Eye (tissue), 1 donor: Measurements from ENCODE around the gene BABAM2.
A peak's percentile ranks its signal among the peaks of the same experiment; 100 is the strongest.

Experiments used
- DNase-seq: peaks from one replicate; pipeline ENCODE4 v3.0.0-alpha.2; 2015

The BABAM2 gene

GRCh38 chr2:28338046-28338817 lies 447.7 kb downstream of the BABAM2 start:
- DNase-seq = peak; percentile 83

DNA sequence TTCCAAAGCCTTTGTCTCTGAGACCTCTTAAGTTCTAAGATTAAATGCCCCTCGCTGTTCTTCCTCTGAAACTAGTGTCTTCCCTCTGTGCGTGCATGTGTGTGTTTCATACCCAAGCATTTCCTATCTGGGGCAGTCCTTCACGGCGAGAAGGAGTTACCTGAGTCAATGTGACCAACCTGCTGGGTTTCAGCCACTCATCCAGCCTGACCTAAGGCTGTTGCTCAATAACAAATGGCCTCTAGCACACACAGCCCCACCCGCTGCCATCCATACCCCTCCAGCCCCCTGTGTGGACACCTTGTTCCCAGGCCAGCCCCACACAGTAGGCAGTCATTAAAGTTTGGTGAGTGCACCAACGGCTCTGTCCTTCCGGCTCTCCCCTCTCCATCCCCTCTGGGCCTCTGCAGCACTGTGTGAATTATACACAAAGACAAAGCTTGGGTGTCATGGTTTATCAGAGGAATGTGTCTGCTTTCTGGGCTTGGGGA lies 448.3 kb downstream of the BABAM2 start:
- DNase-seq = peak; percentile 67

DNA sequence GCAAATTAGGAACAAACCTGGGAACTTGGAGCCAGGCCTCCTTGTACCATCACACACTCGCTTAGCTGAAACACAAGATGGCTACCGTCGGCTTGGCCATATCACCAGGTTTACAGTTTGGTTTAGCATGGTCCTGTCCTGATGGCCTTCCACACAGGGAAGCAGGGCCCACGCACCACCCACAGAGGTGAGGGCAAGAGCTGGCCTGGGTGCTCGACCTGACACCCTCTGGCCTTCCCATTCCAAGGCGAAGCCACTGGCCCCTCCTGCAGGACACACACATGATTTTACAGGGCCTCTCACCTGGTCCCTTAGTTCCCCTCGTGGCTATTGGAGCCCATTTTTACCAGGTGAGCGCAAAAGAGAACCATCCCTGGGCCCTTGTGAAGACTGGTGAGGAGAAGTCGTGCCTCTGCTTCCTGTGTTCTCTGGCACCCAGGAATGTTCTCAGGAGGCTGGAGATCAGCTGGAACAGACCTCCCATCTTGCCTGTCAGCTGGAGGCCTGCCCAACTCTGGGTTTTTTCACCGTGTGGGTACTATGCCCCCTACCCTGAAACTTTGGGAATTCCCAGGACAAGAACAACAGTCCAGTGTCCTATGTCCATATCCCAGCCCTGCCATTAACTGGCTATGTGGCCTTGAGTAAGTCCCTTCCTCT lies 449.1 kb downstream of the BABAM2 start:
- DNase-seq = no peak

GRCh38 chr2:28340312-28341202 lies 450.0 kb downstream of the BABAM2 start:
- no peak for DNase-seq

DNA sequence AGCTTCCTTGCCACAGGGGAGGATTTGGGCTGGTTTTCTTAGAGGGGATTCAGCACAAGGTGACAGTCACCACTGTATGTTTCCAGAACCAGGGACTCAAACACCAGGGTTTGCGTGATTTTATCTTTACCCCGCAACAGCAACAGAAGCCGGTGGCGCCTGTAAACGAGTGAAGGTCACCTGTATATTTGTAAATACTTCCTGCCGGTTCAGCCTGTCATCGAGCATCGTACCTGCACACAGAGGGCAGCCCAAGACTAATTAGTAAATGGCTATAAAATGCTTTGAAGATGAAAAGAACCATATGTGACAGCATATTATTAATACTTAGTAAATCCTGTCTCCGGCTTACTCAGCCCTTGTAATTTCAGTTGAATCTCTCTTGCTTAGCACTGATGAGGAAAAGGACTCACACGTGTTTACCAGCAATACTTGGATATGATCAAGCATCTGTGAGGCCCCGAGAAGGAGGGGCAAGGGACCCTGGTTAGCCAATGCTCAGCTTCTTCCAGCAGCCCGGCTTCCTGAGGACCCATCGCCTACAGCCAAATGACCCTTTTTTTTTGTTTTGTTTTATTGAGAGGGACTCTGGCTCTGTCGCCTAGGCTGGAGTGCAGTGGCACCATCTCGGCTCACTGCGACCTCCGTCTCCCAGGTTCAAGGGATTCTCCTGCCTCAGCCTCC lies 450.8 kb downstream of the BABAM2 start:
- no peak for DNase-seq

DNA sequence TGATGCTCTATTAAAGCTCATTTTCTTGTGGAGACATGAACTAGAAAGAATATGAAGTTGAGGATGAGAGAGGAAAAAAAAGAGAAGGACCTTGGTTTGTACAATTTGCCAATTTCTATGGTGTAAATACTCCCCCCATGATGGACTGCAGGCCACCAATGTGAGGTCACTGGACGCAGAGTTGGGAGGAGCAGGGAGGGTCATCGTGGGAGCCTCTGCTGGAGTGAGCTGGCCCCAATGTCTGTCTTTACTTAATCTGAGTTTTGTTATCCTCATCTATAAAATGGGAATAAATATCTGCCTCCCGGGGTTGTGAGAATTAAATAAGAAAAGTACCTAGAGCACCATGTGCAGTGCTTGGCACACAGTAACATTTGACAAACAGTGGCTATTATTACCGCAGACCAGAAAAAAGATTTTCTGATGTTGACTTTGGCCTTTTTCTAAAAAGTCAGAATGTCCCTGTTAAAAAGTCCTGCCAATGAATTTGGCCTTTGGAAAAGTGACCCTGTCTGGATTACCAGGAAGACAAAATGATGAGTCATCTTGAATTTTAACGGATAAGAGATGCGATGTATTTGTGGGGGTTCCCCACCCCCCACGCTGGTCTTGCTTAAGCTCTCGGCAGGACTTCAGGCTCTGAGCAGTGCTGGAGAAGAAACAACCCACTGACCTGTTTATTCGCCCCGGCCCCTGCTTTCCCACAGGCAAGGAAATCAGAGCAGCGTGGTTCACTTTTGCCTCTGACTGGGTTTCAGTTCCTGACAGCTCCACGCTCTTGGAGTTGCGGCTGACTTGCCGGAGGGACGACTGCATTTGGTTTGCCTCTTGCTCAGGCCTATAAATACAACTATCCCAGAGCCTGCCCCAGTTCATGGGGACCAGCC lies 451.8 kb downstream of the BABAM2 start:
- DNase-seq = no peak

- no peak for DNase-seq
Observed at GRCh38 chr2:28343184-28343942, 452.8 kb downstream of the BABAM2 start.

DNA sequence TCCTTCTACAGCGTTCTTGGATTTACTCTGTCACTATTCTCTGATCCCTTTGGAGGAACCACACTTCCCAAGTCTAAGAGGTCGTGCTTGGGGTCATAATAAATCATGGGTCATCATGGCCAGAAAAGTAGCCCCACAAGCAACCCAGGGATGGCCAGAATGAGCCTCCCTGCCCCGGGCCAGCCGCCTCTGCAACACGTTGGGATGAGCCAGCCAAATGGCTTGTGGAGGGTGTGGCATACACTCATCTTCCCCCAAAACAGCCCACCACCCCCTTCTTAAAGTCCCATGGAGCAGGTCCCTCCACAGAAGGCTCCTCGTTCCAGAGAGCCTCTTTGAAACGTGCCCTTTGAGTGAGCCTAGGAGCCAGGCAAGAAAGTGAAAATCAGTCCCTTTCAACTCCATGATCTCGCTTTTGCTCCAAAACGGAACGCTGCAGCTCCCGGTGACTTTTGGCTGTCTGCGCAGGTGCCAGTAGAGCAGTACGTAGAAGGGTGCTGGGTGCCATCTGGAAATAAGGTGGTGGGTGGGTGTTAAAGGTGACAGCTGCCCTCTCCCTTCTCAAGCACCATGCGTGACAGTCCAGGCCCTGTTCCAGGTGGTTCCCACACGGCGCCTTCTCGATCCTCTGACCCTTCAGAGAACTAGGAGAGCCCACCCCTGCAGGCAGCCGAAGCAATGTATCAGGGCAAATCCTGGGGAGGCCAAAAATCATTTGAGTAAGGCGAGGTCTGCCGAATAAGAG lies 453.6 kb downstream of the BABAM2 start:
- no peak for DNase-seq

GRCh38 chr2:28344756-28345373 lies 454.3 kb downstream of the BABAM2 start:
- DNase-seq = no peak

- DNase-seq = no peak
Observed at GRCh38 chr2:28345619-28346018, 455.1 kb downstream of the BABAM2 start.

- peak; percentile 46 for DNase-seq
Observed at GRCh38 chr2:28346587-28346986, 456.1 kb downstream of the BABAM2 start.

- DNase-seq = no peak
Observed at GRCh38 chr2:28347193-28347592, 456.7 kb downstream of the BABAM2 start.

GRCh38 chr2:28347596-28347995 lies 457.1 kb downstream of the BABAM2 start:
- no peak for DNase-seq

GRCh38 chr2:28348149-28348567 lies 457.6 kb downstream of the BABAM2 start:
- no peak for DNase-seq

GRCh38 chr2:28348921-28349320 lies 458.4 kb downstream of the BABAM2 start:
- no peak for DNase-seq

- DNase-seq = no peak
Observed at GRCh38 chr2:28349546-28350165, 459.1 kb downstream of the BABAM2 start.

DNA sequence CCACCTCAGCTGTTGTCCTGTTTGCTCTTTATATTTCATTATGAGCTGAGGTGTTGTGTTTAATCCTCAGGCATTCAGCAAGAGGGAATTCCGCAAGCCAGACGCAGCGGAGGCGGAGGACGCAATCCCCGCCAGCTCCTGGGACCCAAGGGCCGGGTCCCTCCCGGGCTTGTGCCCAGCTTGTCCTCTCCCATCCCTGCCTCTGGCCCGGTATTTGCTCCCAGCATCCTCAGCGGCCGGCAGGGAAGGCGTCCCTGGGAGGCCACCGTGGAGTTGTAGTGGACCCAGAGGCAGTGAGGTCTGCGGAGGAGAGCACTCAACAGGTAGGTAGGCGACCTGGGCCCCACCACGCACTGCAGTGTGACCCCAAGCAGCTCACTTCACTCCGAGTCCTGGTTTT lies 459.7 kb downstream of the BABAM2 start:
- DNase-seq = no peak

GRCh38 chr2:28350791-28351285 lies 460.3 kb downstream of the BABAM2 start:
- DNase-seq = no peak

DNA sequence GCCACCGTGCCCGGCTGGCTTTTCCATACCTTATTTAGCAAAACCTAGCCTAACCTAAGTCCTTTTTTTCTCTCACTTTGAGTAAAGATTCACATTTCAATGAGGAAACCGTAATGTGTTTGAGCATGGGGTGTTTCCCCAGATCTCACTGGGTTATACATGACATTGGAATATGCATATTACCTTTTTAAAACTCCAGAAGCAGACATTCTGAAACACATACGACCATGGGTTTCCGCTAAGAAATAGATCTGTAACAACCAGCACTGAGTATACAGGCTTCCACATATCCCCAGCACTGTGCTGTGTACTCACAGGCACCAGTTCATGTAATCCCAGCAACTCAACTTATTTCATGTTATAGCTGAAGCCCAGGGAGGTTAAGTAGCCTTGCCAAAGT lies 461.1 kb downstream of the BABAM2 start:
- DNase-seq = no peak
